Fibroblast of villous mesenchyme (primary cell): ENCODE results near the gene MIDN. TPM values are rescaled to one million over a fixed set of nuclear protein-coding genes. Genes with fewer than 3 reads are reported as not detected.

ENCODE experiments used
- DNase-seq: peaks from one replicate; pipeline ENCODE4 v3.0.0-alpha.2; 2010; ENCODE audit warnings: low read depth
- H3K4me3 ChIP-seq: 2 replicates; pipeline ENCODE4 v1.5.1; 2011; ENCODE audit warnings: low read depth, mild to moderate bottlenecking, low read length
- total RNA-seq: library from RNA; depleted of rRNA; stranded (reverse); fragments of >200 nt; gene quantifications from 2 replicates; pipeline ENCODE4 v1.2.3, GENCODE V29; 2012
- TF ChIP-seq, protein P1 (sequence below): IDR thresholded peaks from 2 replicates; pipeline ENCODE4 v1.5.1; 2012; ENCODE audit warnings: low read depth, mild to moderate bottlenecking, low read length; ENCODE audit not compliant: insufficient read depth

The MIDN gene
- total RNA-seq, 1 donor, result 14.2 TPM

- H3K4me3 ChIP-seq, result no peak overlapping the region
- DNase-seq, result no peak
- TF ChIP-seq, protein P1, sequence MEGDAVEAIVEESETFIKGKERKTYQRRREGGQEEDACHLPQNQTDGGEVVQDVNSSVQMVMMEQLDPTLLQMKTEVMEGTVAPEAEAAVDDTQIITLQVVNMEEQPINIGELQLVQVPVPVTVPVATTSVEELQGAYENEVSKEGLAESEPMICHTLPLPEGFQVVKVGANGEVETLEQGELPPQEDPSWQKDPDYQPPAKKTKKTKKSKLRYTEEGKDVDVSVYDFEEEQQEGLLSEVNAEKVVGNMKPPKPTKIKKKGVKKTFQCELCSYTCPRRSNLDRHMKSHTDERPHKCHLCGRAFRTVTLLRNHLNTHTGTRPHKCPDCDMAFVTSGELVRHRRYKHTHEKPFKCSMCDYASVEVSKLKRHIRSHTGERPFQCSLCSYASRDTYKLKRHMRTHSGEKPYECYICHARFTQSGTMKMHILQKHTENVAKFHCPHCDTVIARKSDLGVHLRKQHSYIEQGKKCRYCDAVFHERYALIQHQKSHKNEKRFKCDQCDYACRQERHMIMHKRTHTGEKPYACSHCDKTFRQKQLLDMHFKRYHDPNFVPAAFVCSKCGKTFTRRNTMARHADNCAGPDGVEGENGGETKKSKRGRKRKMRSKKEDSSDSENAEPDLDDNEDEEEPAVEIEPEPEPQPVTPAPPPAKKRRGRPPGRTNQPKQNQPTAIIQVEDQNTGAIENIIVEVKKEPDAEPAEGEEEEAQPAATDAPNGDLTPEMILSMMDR, result no peak
These were observed 17.4 kb upstream of the MIDN start for GRCh38 chr19:1230783-1231489.

GRCh38 chr19:1231729-1232637, 16.4 kb upstream of the MIDN start:
- no peak for DNase-seq
- TF ChIP-seq, protein P1, result no peak
- no peak overlapping the region for H3K4me3 ChIP-seq

DNA sequence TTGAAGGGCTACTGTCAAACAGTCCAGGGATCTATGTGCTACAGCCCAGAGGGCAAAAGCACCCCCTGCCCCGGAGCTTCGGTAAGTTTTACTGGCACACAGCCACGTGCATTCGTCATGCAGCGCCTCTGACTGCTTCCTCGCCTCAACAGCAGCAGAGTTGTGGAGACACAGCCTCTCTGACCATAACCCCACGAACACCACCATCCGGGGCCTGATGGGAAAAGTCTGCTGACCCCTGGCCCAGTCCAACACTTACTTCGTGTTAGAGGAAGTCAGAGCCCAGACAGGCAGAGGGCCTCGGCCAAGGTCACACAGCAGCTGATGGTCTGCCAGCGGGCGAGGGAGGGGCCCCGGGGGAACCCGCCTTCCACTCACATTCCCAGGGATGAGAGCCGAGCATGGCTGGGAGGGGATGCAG, 15.7 kb upstream of the MIDN start:
- H3K4me3 ChIP-seq, result no peak overlapping the region
- TF ChIP-seq, protein P1, result no peak
- DNase-seq, result peak; percentile 70

DNA sequence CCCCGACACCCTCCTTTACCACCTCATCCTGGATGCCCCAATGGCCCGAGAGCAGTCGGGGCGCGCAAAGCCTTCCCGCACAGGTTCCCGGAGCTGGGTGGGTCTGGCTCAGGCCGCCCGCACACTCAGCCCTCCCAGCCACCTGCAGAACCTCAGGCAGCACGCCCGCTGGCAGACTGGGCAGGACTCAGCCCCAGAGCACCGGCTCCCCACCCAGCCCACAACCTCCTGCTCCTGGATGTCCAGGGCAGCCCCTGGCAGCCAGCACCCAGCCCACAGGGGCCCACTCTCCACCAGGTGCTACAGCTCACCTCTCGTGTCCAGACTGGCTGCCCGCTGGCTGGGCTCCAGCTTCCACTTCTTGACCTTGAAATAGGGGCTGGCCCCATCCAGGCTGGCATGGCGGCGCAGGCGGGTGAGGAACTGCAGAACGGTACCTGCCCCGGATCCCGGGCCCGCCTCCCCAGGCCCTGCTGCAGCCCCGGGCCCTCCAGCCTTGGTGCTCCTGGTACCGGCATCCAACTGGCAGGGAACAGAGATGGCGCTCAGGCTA, 15.2 kb upstream of the MIDN start:
- H3K4me3 ChIP-seq, result no peak overlapping the region
- no peak for DNase-seq
- TF ChIP-seq, protein P1, result no peak

DNA sequence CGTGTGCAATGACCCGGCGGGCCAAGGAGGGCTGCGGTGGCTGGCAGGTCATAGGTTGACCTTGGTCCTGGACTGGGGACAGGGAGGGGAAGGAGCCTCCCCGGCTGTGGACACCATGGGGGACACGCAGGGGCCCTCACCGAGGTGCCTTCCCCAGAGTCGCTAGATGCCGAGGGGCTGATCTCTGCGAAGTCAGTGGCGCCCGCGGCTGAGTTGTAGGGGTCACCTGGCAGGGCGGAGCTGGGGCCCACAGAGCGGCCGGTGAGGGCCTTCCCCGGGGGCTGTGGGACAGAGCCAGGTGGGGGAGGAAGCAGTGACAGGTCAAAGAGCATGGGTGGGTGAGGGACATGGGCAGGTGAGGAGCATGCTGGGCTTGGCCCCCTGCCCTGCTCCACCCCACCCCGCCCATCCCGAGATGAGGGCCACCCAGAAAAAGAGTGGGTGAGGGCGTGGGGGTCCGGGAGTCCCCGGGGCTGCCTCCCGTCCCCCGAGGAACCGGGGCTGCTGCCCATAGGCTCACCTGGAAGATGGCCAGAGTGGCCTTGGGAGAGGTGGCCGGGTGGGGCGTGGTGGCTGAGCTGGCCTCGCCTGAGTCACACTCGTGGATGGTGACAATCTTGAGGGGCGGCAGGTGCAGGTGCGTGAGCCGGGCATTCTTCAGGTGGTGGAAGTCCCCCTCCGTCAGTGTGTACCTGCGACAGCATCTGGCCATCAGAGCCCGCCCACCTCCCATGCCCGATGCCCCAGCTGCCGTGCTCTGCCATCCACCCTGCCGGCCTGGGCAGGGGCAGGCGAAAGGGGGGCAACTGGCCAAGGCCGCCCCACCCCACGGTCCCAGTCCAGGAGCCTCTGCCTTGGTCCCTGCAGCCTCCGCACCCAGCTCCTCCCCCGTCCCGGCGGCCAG, 14.1 kb upstream of the MIDN start:
- TF ChIP-seq, protein P1, result no peak

GRCh38 chr19:1234955-1235380, 13.4 kb upstream of the MIDN start:
- H3K4me3 ChIP-seq, result no peak overlapping the region
- TF ChIP-seq, protein P1, result no peak
- DNase-seq, result no peak

More for the DNA sequence above, 14.1 kb upstream of the MIDN start:
- DNase-seq, result no peak
- no peak overlapping the region for H3K4me3 ChIP-seq
